ENCODE measurements around the gene FICD. TPM values are rescaled to one million over a fixed set of nuclear protein-coding genes. Genes with fewer than 3 reads are reported as not detected.

FICD gene
- total and polyA plus RNA-seq, 4 donors, result 3.5 to 17.1 (median 7.1) TPM

DNA sequence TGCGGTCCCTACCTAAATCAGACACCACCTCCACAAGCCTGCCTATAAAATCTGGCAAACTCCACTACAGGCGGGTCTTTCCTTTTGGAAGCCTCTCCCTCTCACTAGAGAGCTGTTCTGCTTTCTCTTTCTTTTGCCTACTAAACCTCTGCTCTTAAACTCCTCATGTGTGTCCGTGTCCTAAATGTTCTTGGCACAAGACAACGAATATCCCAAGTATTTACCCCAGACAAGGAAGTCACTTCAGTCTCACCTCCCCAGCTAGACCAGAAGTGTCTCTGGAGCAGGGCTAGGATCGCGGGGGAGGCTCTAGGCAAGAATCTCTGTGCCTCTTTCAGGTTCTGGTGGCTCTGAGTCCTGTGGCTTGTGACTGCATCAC is 37.2 kb upstream of the FICD start:
- H3K27ac ChIP-seq (ENCODE audit: low read depth in 1 of 2, low read length in 1 of 2), result no peak overlapping the region
- H3K4me1 ChIP-seq (ENCODE audit: control insufficient read depth in 5 of 5, insufficient read depth in 5 of 5, low read length in 5 of 5), result peaks cover 0 to 1% (median 0%) of the 10 kb centered on the region in 5 donors
- no peak overlapping the region for H3K9ac ChIP-seq (ENCODE audit: insufficient read depth in 1 of 2, low read length in 2 of 2)
- no peaks in the 10 kb centered on the region for H3K27me3 ChIP-seq (ENCODE audit: control insufficient read depth in 3 of 3, insufficient read depth in 3 of 3, low read length in 2 of 3)
- no peak for DNase-seq
- H3K36me3 ChIP-seq (ENCODE audit: control insufficient read depth in 4 of 4, insufficient read depth in 4 of 4, low read length in 4 of 4), result no peaks in the 10 kb centered on the region
- TF ChIP-seq, protein P1, sequence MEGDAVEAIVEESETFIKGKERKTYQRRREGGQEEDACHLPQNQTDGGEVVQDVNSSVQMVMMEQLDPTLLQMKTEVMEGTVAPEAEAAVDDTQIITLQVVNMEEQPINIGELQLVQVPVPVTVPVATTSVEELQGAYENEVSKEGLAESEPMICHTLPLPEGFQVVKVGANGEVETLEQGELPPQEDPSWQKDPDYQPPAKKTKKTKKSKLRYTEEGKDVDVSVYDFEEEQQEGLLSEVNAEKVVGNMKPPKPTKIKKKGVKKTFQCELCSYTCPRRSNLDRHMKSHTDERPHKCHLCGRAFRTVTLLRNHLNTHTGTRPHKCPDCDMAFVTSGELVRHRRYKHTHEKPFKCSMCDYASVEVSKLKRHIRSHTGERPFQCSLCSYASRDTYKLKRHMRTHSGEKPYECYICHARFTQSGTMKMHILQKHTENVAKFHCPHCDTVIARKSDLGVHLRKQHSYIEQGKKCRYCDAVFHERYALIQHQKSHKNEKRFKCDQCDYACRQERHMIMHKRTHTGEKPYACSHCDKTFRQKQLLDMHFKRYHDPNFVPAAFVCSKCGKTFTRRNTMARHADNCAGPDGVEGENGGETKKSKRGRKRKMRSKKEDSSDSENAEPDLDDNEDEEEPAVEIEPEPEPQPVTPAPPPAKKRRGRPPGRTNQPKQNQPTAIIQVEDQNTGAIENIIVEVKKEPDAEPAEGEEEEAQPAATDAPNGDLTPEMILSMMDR (IDR thresholded peaks at IDR 0.05; ENCODE audit: control extremely low read depth, extremely low read depth), result no peak
- 73 to 90% methylated on average over 6 of the region's 6 CpGs for WGBS, 2 donors
- H3K9me3 ChIP-seq (ENCODE audit: control insufficient read depth in 4 of 4, insufficient read depth in 3 of 4, low read length in 3 of 4), result peaks cover 0 to 4% (median 0%) of the 10 kb centered on the region in 4 donors
- no peak overlapping the region for H3K4me3 ChIP-seq
- ATAC-seq (ENCODE audit: insufficient read depth, low FRiP score), result no peak

DNA sequence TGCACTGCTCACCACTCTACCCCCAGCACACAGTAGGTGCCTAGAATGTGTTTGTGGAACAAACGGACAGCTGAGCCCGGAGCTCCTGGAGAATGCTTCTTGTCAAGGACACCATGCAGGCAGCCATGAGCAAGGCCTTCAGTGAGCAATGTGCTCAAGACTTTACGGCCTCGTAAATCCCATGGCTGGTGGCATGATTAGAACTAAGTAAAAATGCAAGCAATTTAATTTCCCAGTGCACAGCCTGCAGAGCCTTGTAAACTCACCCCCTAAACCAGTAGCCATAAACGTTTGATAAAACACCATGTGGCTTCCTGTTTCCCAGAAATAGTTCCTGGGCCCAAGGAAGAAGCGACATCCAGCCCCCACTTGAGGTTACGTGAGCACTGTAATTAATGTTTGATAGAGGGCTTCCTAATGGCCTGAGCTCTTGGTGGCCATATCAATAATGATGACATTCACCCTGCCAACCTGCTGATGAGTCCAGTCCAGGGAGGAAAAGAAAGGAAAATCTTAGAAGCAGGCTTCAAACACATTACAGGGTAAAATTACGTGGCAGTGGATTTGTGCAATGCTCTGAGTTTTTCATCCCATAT is 36.4 kb upstream of the FICD start:
- Histone ChIP-seq H3K9ac (ENCODE audit: insufficient read depth in 1 of 2, low read length in 2 of 2) (no peak overlapping the region), H3K4me1 (ENCODE audit: control insufficient read depth in 5 of 5, insufficient read depth in 5 of 5, low read length in 5 of 5) (peaks cover 0 to 1% (median 0%) of the 10 kb centered on the region in 5 donors), H3K27me3 (ENCODE audit: control insufficient read depth in 3 of 3, insufficient read depth in 3 of 3, low read length in 2 of 3) (no peaks in the 10 kb centered on the region), H3K27ac (ENCODE audit: low read depth in 1 of 2, low read length in 1 of 2) (no peak overlapping the region), H3K4me3 (no peak overlapping the region), H3K36me3 (ENCODE audit: control insufficient read depth in 4 of 4, insufficient read depth in 4 of 4, low read length in 4 of 4) (no peaks in the 10 kb centered on the region), H3K9me3 (ENCODE audit: control insufficient read depth in 4 of 4, insufficient read depth in 3 of 4, low read length in 3 of 4) (peaks cover 0 to 4% (median 0%) of the 10 kb centered on the region in 4 donors)
- ATAC-seq (ENCODE audit: insufficient read depth, low FRiP score) (no peak), DNase-seq (no peak)
- TF ChIP-seq, protein P1 (IDR thresholded peaks at IDR 0.05; ENCODE audit: control extremely low read depth, extremely low read depth), result no peak
- WGBS, 2 donors, result 65 to 70% methylated on average over 8 of the region's 8 CpGs

GRCh38 chr12:108479364-108480070 is 35.6 kb upstream of the FICD start:
- TF ChIP-seq, protein P1 (IDR thresholded peaks at IDR 0.05; ENCODE audit: control extremely low read depth, extremely low read depth), result no peak
- Histone ChIP-seq H3K27ac (ENCODE audit: low read depth in 1 of 2, low read length in 1 of 2) (no peak overlapping the region), H3K36me3 (ENCODE audit: control insufficient read depth in 4 of 4, insufficient read depth in 4 of 4, low read length in 4 of 4) (no peaks in the 10 kb centered on the region), H3K4me3 (no peak overlapping the region), H3K4me1 (ENCODE audit: control insufficient read depth in 5 of 5, insufficient read depth in 5 of 5, low read length in 5 of 5) (peaks cover 0 to 1% (median 0%) of the 10 kb centered on the region in 5 donors), H3K27me3 (ENCODE audit: control insufficient read depth in 3 of 3, insufficient read depth in 3 of 3, low read length in 2 of 3) (no peaks in the 10 kb centered on the region), H3K9me3 (ENCODE audit: control insufficient read depth in 4 of 4, insufficient read depth in 3 of 4, low read length in 3 of 4) (peaks cover 0 to 4% (median 0%) of the 10 kb centered on the region in 4 donors), H3K9ac (ENCODE audit: insufficient read depth in 1 of 2, low read length in 2 of 2) (no peak overlapping the region)
- WGBS, 2 donors, result 73 to 75% methylated on average over 6 of the region's 6 CpGs
- DNase-seq, result no peak
- no peak for ATAC-seq (ENCODE audit: insufficient read depth, low FRiP score)
